GM12874 (cell line): ENCODE results near the gene ESR2.

Source experiments
- TF ChIP-seq, protein P1 (sequence below): IDR thresholded peaks from 2 replicates; pipeline ENCODE4 v1.5.1; 2011; ENCODE audit warnings: low read depth, mild to moderate bottlenecking, control low read depth, low read length, moderate library complexity; ENCODE audit not compliant: insufficient read depth

Gene ESR2

DNA sequence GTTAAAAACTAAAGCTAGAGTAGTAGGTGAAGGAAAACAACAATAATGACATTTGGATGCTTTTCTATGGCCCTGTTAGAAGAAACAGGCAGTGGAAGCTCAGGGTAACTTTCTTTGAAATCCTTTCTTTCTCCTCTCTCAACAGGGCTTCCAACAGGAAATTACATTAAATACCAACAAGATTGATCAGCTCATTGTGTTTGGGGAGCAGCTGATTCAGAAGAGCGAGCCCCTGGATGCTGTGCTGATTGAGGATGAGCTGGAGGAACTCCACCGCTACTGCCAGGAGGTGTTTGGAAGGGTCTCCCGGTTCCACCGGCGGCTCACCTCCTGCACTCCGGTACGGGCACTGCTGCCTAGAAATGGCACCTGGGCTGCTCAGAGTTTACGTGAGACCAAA, 81.5 kb downstream of the ESR2 start:
- TF ChIP-seq, protein P1, sequence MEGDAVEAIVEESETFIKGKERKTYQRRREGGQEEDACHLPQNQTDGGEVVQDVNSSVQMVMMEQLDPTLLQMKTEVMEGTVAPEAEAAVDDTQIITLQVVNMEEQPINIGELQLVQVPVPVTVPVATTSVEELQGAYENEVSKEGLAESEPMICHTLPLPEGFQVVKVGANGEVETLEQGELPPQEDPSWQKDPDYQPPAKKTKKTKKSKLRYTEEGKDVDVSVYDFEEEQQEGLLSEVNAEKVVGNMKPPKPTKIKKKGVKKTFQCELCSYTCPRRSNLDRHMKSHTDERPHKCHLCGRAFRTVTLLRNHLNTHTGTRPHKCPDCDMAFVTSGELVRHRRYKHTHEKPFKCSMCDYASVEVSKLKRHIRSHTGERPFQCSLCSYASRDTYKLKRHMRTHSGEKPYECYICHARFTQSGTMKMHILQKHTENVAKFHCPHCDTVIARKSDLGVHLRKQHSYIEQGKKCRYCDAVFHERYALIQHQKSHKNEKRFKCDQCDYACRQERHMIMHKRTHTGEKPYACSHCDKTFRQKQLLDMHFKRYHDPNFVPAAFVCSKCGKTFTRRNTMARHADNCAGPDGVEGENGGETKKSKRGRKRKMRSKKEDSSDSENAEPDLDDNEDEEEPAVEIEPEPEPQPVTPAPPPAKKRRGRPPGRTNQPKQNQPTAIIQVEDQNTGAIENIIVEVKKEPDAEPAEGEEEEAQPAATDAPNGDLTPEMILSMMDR, result no peak

DNA sequence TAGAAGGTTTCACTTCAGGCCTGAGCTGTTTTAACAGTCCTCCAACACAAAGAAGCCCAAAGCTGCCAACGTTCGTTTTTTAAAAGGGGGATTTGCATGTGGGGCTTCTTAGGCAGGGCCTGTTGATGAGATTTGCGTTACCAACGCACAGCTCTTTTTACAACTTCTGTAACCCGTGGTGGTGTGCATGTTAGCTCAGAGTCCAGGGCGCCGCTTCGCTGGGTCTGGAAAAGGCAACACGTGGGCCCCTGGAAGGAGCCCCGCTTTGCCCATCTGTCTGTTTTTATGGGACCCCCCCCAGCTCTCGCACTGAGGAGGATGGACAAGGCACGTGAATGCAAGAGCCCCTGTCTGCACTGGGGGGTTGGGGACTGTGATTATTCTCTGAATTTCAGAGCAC, 84.0 kb downstream of the ESR2 start:
- TF ChIP-seq, protein P1, result no peak

DNA sequence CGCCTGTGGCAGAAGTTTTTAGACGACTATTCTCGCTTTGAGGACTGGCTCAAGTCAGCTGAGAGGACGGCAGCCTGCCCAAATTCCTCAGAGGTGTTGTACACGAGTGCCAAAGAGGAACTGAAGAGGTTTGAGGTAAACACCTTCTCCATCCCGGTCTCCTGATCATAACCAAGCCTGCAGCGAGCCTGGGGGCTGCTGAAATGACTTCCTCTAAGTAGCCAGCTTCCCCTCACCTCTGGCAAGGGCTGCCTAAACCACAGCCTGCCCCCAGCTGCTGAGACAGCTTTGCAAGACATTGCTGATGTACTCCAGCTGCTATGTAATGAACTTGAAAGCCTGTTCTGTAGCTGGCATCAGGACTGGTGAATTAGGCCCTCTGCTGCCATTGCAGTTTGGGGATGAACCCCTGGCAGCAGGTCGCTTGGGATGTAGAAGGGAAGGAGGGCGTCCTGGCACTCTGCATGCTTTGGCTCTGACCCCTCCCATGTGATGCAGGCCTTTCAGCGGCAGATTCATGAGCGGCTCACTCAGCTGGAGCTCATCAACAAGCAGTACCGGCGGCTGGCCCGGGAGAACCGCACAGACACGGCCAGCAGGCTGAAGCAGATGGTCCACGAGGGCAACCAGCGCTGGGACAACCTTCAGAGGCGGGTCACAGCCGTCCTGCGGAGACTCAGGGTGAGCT, 84.6 kb downstream of the ESR2 start:
- TF ChIP-seq, protein P1, result no peak

DNA sequence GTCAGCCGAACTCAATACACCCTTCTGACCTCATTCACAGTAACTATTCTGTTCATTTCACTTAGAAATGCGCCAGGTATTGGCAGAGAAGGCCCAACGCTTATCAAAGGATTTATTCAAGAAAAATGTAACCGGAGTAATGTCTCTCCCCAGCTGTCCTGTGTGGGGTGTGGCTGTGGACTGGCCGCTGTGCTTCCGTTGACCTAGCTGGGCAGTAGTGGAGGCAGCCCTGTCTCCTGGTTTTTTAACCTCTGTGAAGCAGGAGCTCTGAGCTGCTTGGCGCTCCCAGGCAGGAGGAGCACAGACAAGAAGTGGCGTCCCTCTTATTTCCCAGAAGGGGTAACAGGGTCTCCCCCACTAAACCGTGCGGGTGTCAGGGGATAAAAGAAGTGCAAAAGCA, 85.2 kb downstream of the ESR2 start:
- TF ChIP-seq, protein P1, result no peak

DNA sequence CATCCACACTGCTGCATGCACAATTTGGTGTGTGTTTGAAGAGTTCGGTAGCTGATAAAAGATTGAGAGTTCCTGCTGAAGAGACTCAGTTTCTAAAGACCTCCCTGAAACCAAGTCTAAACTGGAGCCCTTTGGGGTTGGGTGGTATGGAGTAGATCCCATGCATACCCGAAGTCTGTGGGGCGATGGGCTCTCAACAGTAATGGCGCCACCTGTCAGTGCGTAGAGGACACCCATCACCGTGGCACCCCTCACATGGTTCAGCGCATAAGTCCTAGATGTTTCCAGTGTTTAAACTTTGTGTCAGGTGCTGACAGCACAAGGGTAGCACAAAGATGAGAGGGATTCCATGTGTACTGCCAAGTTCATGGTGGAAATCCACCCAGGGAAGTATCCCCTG, 85.9 kb downstream of the ESR2 start:
- TF ChIP-seq, protein P1, result no peak

DNA sequence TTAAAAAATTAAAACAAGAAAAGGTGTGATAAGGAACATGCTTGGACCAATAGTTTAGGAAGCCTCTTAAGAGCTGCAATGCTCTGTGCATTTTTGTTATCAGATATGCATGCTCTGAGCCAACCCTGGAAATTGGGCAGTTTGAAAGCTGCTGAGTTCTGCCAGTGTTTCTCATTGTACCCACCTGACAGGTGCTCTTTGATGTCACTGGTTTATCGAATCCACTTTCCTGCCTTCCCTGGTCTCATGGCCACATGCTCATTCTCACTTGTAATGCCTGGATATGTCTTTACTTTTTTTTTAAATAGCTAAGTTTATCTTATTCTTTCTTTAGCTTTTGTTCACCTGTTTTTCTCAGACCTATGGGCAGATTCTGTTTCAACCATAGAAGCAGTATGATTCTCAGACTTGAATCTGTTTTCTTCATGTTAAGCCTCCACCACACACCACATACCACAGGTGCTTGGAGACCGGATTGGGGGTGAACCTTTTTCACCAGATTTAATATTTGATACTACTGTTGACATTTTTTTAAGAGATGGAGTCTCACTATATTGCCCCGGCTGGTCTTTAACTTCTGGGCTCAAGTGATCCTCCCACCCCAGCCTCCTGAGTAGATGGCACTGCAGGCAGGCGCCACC, 90.7 kb downstream of the ESR2 start:
- TF ChIP-seq, protein P1, result no peak

DNA sequence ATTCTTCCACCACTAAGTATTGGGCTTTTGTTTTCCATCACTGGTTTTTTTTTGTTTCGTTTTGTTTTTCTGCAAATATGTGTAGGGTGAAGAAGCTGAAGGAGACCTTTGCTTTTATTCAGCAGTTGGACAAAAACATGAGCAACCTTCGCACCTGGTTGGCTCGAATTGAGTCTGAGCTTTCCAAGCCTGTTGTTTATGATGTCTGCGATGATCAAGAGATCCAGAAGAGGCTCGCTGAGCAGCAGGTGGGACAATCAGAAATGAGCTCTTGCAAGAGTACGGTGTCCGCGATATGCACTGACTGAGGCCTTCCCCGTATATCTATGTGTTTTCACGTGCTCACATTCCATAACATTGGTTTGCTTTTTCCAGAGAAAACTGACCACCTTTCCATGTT, 91.5 kb downstream of the ESR2 start:
- TF ChIP-seq, protein P1, result no peak
